Measurements from ENCODE around the gene CPAMD8. TPM values are rescaled to one million over a fixed set of nuclear protein-coding genes. Genes with fewer than 3 reads are reported as not detected.

CPAMD8 gene
- total RNA-seq, 2 donors from 2014 or later: 5.5 to 21.4 TPM

DNA sequence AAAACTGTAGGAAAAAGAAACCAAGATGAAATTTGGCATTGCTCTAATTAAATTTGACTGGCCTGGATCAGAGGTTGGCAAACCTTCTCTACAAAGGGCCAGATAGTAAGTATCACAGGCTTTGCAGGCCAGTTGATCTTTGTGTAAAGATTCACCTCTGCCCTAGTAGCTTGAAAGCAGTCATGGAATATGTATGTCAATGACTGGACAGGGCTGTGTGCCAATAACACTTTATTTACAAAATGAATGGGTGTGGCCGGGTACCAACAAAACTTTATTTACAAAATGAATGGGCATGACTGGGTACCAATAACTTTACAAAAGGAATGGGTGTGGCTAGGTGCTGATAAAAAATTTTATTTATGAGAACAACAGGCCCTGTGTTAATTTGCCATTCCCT, 177.4 kb downstream of the CPAMD8 start:
- peaks cover 87% of the 10 kb centered on the region for H3K36me3 ChIP-seq
- H3K4me1 ChIP-seq: no peaks in the 10 kb centered on the region
- H3K4me3 ChIP-seq: no peak overlapping the region
- no peaks in the 10 kb centered on the region for H3K9me3 ChIP-seq
- no peaks in the 10 kb centered on the region for H3K27me3 ChIP-seq
- no peak for DNase-seq (ENCODE audit: low spot score)
- TF ChIP-seq, protein P1, sequence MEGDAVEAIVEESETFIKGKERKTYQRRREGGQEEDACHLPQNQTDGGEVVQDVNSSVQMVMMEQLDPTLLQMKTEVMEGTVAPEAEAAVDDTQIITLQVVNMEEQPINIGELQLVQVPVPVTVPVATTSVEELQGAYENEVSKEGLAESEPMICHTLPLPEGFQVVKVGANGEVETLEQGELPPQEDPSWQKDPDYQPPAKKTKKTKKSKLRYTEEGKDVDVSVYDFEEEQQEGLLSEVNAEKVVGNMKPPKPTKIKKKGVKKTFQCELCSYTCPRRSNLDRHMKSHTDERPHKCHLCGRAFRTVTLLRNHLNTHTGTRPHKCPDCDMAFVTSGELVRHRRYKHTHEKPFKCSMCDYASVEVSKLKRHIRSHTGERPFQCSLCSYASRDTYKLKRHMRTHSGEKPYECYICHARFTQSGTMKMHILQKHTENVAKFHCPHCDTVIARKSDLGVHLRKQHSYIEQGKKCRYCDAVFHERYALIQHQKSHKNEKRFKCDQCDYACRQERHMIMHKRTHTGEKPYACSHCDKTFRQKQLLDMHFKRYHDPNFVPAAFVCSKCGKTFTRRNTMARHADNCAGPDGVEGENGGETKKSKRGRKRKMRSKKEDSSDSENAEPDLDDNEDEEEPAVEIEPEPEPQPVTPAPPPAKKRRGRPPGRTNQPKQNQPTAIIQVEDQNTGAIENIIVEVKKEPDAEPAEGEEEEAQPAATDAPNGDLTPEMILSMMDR (IDR thresholded peaks at IDR 0.05): no peak
- H3K27ac ChIP-seq: no peak overlapping the region

GRCh38 chr19:16847430-16847829, 179.2 kb downstream of the CPAMD8 start:
- Histone ChIP-seq H3K36me3 (peaks cover 88% of the 10 kb centered on the region), H3K4me1 (no peaks in the 10 kb centered on the region), H3K27ac (no peak overlapping the region), H3K9me3 (no peaks in the 10 kb centered on the region), H3K4me3 (no peak overlapping the region), H3K27me3 (no peaks in the 10 kb centered on the region)
- no peak for DNase-seq (ENCODE audit: low spot score)
- TF ChIP-seq, protein P1 (IDR thresholded peaks at IDR 0.05): no peak

- Histone ChIP-seq H3K27me3 (no peaks in the 10 kb centered on the region), H3K36me3 (peaks cover 88% of the 10 kb centered on the region), H3K9me3 (no peaks in the 10 kb centered on the region), H3K4me1 (no peaks in the 10 kb centered on the region), H3K27ac (no peak overlapping the region), H3K4me3 (no peak overlapping the region)
- TF ChIP-seq, protein P1 (IDR thresholded peaks at IDR 0.05): no peak
- DNase-seq (ENCODE audit: low spot score): no peak
Observed at GRCh38 chr19:16846901-16847300, 179.7 kb downstream of the CPAMD8 start.

Other genes with a start within 250 kb of the CPAMD8 start
- gene SIN3B, start 197.4 kb downstream of the CPAMD8 start, total RNA-seq: 10 to 100 TPM; 15.4 to 17.9 TPM
- 1 to 10 TPM; 5.9 to 6.4 TPM for gene F2RL3, start 137.8 kb downstream of the CPAMD8 start, total RNA-seq
- gene HAUS8, start 48.6 kb upstream of the CPAMD8 start, total RNA-seq: 1 to 10 TPM; 2.5 to 5.0 TPM
- 10 to 100 TPM; 25.4 to 40.8 TPM for gene MYO9B, start 49.0 kb upstream of the CPAMD8 start, total RNA-seq
- gene USE1, start 188.5 kb upstream of the CPAMD8 start, total RNA-seq: 10 to 100 TPM; 17.5 to 18.4 TPM
- 1 to 10 TPM; 5.9 to 8.2 TPM for gene OCEL1, start 199.4 kb upstream of the CPAMD8 start, total RNA-seq
- gene NR2F6, start 219.1 kb upstream of the CPAMD8 start, total RNA-seq: 10 to 100 TPM; 63.6 to 69.7 TPM
- gene USHBP1, start 237.9 kb upstream of the CPAMD8 start, total RNA-seq: 1 to 10 TPM; 4.3 to 6.6 TPM
- gene BABAM1, start 240.6 kb upstream of the CPAMD8 start, total RNA-seq: 10 to 100 TPM; 67.9 to 71.7 TPM

All from right atrium auricular region (tissue), 2 donors.